Islet precursor cell (in vitro differentiated cells): ENCODE data around the gene CTNNA1.

Source experiments
- DNase-seq: peaks from one replicate; pipeline ENCODE4 v3.0.0-alpha.2; 2018

Gene CTNNA1

GRCh38 chr5:138937392-138938387, 184.5 kb downstream of the CTNNA1 start:
- DNase-seq, result peak; percentile 55

- DNase-seq, result no peak
These were observed 185.3 kb downstream of the CTNNA1 start for GRCh38 chr5:138938526-138938925.

GRCh38 chr5:138942066-138942465, 188.8 kb downstream of the CTNNA1 start:
- DNase-seq, result no peak

- DNase-seq, result peak; percentile 43
These were observed 189.6 kb downstream of the CTNNA1 start for GRCh38 chr5:138942861-138943260.

DNA sequence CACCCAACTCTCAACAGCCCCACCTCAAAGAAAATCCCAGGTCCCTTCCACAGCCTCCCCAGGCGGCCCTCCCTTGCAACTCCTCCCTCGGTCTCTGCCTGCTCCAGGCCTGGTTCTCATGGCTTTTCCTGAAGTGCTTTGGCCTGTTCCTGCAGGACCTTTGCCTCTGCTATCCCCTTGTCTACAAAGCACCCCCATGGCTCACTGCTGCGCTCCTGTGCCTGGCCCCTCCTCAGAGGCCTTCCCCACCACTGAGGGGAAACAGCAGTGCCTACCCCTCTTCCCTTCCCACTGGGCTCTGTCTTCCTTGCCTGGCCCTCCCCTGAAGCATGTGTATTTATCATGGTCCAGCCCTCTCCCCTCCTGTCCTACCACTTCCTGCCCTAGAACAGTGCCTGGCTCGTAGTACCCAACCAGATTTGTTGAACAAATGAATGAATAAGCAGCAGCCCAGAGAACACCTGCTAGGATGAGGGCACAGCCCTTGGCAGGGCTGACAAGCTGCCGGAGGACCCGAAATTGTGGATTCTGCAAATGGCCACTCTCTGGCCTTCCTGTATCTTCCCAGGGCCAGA, 190.5 kb downstream of the CTNNA1 start:
- DNase-seq, result peak; percentile 46

- peak; percentile 57 for DNase-seq
These were observed 191.5 kb downstream of the CTNNA1 start for GRCh38 chr5:138944527-138945322.

DNA sequence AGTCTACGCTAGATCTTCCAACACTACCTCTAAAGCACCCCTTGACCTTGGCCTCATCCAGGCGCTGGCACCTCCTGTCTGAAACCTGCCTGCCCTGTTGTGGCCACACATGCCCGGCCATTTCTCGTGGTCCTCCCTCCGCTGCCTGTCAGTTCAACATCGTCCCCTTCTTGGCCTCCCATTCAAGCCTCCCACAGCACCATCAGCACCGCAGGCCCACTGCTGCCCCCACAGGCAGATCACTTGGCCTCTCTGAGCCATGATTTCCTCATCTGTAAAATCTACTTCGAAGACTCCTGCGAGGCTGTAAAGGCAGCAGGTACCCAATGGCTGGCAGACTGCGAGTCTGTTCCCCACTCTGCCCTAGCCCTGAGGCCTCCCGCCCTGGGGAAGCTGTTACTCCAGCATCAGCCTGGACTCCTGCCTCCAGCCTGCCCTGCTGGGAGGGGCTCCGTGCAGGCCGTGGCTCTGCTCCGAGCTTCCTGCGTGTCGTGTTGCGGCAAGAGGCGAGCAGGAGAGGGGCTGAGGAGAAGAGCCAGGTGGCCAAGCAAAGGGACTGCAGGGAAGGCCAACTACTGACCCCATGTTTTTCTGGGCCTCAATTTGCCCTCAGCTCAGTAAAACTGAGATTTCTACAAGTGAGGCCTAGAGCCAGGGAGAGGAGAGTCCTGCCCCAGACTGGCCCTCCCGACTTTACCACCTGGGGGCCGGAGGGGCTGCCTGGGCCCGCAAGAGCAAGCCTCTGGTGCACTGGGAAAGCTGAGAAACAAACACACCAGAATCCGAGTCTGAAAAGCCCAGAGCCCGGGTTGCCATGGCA, 192.4 kb downstream of the CTNNA1 start:
- no peak for DNase-seq

DNA sequence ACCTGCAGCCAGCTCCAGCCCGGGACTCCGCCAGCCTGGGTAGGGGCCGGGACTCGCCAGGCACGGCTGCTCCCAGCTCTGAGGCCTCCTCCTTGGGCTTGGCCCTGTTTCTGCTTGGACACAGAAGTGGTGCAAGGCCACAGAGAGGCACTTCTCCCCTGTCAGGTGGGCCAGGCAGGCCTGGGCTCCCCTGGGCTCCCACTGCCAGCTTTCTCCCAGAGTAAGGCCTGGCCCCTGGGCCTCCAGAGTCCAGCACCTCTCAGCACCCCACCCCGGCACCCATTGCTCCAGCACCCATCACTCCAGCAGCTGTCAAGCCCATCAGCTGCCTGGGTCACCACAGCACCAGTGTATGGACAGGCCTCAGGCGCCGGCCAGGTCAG, 193.0 kb downstream of the CTNNA1 start:
- DNase-seq, result no peak

GRCh38 chr5:138946831-138947560, 193.8 kb downstream of the CTNNA1 start:
- no peak for DNase-seq

GRCh38 chr5:138947780-138948179, 194.6 kb downstream of the CTNNA1 start:
- no peak for DNase-seq

- DNase-seq, result peak; percentile 42
These were observed 195.4 kb downstream of the CTNNA1 start for GRCh38 chr5:138948471-138949222.

DNA sequence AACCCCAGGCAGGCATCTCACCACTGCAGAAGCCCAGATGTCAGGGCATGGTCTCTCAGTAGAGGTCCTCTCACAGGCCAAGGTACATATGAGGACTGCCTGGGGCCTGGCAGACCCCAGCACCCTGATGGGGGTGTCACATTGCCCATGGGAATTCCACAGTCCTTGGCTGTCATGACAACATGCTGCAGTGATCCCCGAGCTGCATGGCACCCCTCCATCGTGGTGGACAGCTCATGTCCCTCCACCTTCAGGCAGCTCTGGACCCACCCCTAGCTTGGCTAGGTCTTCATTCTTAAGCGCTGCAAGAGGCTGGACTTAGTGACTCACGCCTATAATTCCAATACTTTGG, 196.0 kb downstream of the CTNNA1 start:
- peak; percentile 55 for DNase-seq

- DNase-seq, result no peak
These were observed 196.8 kb downstream of the CTNNA1 start for GRCh38 chr5:138949988-138950387.

- DNase-seq, result peak; percentile 50
These were observed 197.3 kb downstream of the CTNNA1 start for GRCh38 chr5:138950421-138951031.

DNA sequence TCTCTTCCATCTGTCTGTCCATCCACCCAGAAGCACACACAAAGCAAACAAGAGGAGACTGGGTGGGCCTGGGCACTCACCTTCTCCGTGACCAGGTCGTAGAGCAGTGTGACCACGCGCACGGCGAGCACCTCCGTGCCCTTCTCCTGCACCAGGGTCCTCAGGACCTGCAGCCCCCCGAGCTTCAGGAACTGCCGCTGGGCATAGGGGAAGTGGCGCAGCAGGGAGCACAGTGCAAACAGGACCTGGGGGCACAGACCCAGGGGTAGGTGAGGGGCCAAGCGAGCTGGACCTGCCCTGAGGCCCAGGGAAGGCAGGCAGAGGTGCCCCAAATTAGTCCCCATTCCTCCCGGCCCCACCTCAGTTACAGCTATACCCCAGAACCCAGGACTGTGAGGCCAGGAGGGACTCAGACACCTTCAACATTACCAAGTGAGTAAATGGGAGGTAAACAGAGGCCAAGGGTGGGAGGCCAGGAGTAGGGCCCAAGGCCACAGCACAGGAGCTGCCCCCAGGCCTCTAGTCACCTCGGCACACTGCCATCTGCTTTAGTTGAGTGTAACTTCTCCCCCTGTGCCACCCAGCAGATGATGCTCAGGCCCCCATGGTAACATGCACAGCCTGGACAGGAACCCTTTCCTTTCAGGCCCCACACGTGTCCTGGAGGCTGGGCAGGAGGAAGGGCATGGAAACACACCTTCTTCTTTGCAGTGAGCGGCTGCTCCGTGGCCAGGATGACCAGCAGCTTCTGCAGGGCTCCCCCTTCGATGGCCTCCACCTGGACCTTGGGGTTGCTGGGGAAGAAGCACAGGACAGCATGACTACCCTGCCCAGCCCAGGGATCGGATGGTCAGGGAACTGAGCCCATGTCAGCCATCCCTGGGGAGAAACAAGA, 198.1 kb downstream of the CTNNA1 start:
- no peak for DNase-seq

DNA sequence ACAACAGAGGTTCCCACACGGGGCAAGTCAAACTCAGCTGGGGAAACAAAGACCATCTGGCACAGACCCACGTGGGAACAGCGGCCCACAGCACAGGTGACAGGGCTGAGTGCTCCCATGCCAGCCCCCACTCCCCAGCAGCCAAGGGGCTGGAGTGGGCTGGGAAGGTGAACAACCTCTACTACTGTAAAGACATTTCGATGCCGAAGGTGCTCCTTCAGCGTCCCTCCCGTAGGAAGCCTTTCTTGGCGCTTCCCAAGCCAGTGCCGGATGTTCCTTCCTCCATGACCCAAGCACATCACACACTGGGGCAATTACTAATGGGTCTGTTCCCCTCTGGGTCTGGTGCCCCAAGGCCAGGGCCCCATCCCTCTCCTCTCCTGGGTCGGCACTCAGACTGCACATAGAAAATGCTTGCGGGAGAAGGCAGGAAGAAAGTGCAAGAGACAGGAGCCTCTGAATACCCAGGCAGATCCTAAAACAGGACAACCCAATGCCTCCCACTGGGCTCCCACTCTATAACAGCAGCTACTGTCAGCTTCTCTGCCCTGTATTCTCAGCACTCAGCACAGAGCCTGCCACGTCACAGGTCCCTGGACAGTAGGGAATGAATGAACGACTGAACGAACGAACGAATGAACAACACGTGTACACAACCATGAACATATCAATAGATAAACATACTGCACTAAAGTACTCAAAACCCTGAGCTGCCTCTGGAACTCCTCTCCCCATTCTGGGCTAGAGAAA, 198.9 kb downstream of the CTNNA1 start:
- no peak for DNase-seq

DNA sequence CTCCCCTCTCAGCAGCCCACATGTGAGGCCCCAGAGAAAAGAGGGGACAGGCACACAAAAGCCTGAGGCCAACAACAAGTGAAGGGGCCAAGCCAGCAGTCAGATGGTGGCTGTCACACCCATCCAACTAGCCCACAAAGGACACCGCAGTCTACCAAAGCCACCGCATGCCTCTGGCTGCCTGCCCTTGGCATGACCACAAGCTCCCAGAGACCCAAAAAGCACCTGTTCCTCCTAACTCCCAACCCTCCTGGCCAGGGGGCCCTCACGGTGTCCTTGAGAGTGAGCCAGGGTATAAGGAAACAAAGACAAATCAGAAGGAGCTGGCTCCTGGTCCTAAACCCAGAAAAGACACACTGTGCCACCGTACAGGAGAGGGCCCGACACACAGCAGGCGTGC, 199.7 kb downstream of the CTNNA1 start:
- DNase-seq, result peak; percentile 46

- DNase-seq, result peak; percentile 69
These were observed 200.4 kb downstream of the CTNNA1 start for GRCh38 chr5:138953387-138954256.
